ENCODE data around the gene CIBAR2.

CIBAR2 gene

GRCh38 chr16:85153046-85153445 lies 40.8 kb upstream of the CIBAR2 start:
- FAIRE-seq, result no peak
- TF ChIP-seq SPI1 (IDR thresholded peaks at IDR 0.05; ENCODE audit: low read depth, low read length), result no peak
- no peak for TF ChIP-seq PAX5 (IDR thresholded peaks at IDR 0.05; ENCODE audit: insufficient read depth, low read length, severe bottlenecking)
- TF ChIP-seq TAF1 (IDR thresholded peaks at IDR 0.05; ENCODE audit: low read depth, low read length), result no peak
- TF ChIP-seq POLR2A (IDR thresholded peaks at IDR 0.05; ENCODE audit: low read depth, low read length), result no peak
- TF ChIP-seq POU2F2 (IDR thresholded peaks at IDR 0.05; ENCODE audit: low read depth, low read length), result no peak
- DNase-seq (ENCODE audit: insufficient read length, low spot score), result no peak

- DNase-seq (ENCODE audit: insufficient read length, low spot score), result no peak
- TF ChIP-seq TAF1 (IDR thresholded peaks at IDR 0.05; ENCODE audit: low read depth, low read length) (no peak), POLR2AphosphoS5 (IDR thresholded peaks at IDR 0.05; ENCODE audit: low read depth, low read length) (no peak), SPI1 (IDR thresholded peaks at IDR 0.05; ENCODE audit: low read depth, low read length) (no peak), POLR2A (IDR thresholded peaks at IDR 0.05; ENCODE audit: low read depth, low read length) (no peak), POU2F2 (IDR thresholded peaks at IDR 0.05; ENCODE audit: low read depth, low read length) (no peak), PAX5 (IDR thresholded peaks at IDR 0.05; ENCODE audit: insufficient read depth, low read length, severe bottlenecking) (no peak)
- no peak for FAIRE-seq
Observed at GRCh38 chr16:85152414-85153030, 40.2 kb upstream of the CIBAR2 start.

GRCh38 chr16:85151603-85152413 lies 39.5 kb upstream of the CIBAR2 start:
- DNase-seq (ENCODE audit: insufficient read length, low spot score) (no peak), FAIRE-seq (no peak)

GRCh38 chr16:85151079-85151602 lies 38.9 kb upstream of the CIBAR2 start:
- TF ChIP-seq POLR2AphosphoS5 (IDR thresholded peaks at IDR 0.05; ENCODE audit: low read depth, low read length) (no peak), PAX5 (IDR thresholded peaks at IDR 0.05; ENCODE audit: insufficient read depth, low read length, severe bottlenecking) (no peak), POLR2A (IDR thresholded peaks at IDR 0.05; ENCODE audit: low read depth, low read length) (no peak)
- FAIRE-seq (no peak), DNase-seq (ENCODE audit: insufficient read length, low spot score) (no peak)

More at GRCh38 chr16:85151603-85152413, 39.5 kb upstream of the CIBAR2 start:
- TF ChIP-seq TAF1 (IDR thresholded peaks at IDR 0.05; ENCODE audit: low read depth, low read length) (no peak), POU2F2 (IDR thresholded peaks at IDR 0.05; ENCODE audit: low read depth, low read length) (no peak), POLR2A (IDR thresholded peaks at IDR 0.05; ENCODE audit: low read depth, low read length) (no peak), PAX5 (IDR thresholded peaks at IDR 0.05; ENCODE audit: insufficient read depth, low read length, severe bottlenecking) (no peak), SPI1 (IDR thresholded peaks at IDR 0.05; ENCODE audit: low read depth, low read length) (no peak), POLR2AphosphoS5 (IDR thresholded peaks at IDR 0.05; ENCODE audit: low read depth, low read length) (no peak)

- FAIRE-seq (no peak), DNase-seq (ENCODE audit: insufficient read length, low spot score) (no peak)
- no peak for TF ChIP-seq TAF1 (IDR thresholded peaks at IDR 0.05; ENCODE audit: low read depth, low read length)
- no peak for TF ChIP-seq SPI1 (IDR thresholded peaks at IDR 0.05; ENCODE audit: low read depth, low read length)
- no peak for TF ChIP-seq PAX5 (IDR thresholded peaks at IDR 0.05; ENCODE audit: insufficient read depth, low read length, severe bottlenecking)
- no peak for TF ChIP-seq POLR2AphosphoS5 (IDR thresholded peaks at IDR 0.05; ENCODE audit: low read depth, low read length)
- TF ChIP-seq POU2F2 (IDR thresholded peaks at IDR 0.05; ENCODE audit: low read depth, low read length), result no peak
- TF ChIP-seq POLR2A (IDR thresholded peaks at IDR 0.05; ENCODE audit: low read depth, low read length), result no peak
Observed at GRCh38 chr16:85150331-85150940, 38.2 kb upstream of the CIBAR2 start.

GRCh38 chr16:85149776-85150175 lies 37.5 kb upstream of the CIBAR2 start:
- TF ChIP-seq POLR2AphosphoS5 (IDR thresholded peaks at IDR 0.05; ENCODE audit: low read depth, low read length) (no peak), TAF1 (IDR thresholded peaks at IDR 0.05; ENCODE audit: low read depth, low read length) (no peak), SPI1 (IDR thresholded peaks at IDR 0.05; ENCODE audit: low read depth, low read length) (no peak), PAX5 (IDR thresholded peaks at IDR 0.05; ENCODE audit: insufficient read depth, low read length, severe bottlenecking) (no peak), POLR2A (IDR thresholded peaks at IDR 0.05; ENCODE audit: low read depth, low read length) (no peak), POU2F2 (IDR thresholded peaks at IDR 0.05; ENCODE audit: low read depth, low read length) (no peak)
- DNase-seq (ENCODE audit: insufficient read length, low spot score) (no peak), FAIRE-seq (no peak)

- no peak for TF ChIP-seq POU2F2 (IDR thresholded peaks at IDR 0.05; ENCODE audit: low read depth, low read length)
- TF ChIP-seq TAF1 (IDR thresholded peaks at IDR 0.05; ENCODE audit: low read depth, low read length), result no peak
- TF ChIP-seq PAX5 (IDR thresholded peaks at IDR 0.05; ENCODE audit: insufficient read depth, low read length, severe bottlenecking), result no peak
- TF ChIP-seq POLR2AphosphoS5 (IDR thresholded peaks at IDR 0.05; ENCODE audit: low read depth, low read length), result no peak
- TF ChIP-seq SPI1 (IDR thresholded peaks at IDR 0.05; ENCODE audit: low read depth, low read length), result no peak
- TF ChIP-seq POLR2A (IDR thresholded peaks at IDR 0.05; ENCODE audit: low read depth, low read length), result no peak
- FAIRE-seq (no peak), DNase-seq (ENCODE audit: insufficient read length, low spot score) (no peak)
Observed at GRCh38 chr16:85148931-85149330, 36.7 kb upstream of the CIBAR2 start.

- TF ChIP-seq SPI1 (IDR thresholded peaks at IDR 0.05; ENCODE audit: low read depth, low read length) (no peak), TAF1 (IDR thresholded peaks at IDR 0.05; ENCODE audit: low read depth, low read length) (no peak), POLR2AphosphoS5 (IDR thresholded peaks at IDR 0.05; ENCODE audit: low read depth, low read length) (no peak), PAX5 (IDR thresholded peaks at IDR 0.05; ENCODE audit: insufficient read depth, low read length, severe bottlenecking) (no peak), POU2F2 (IDR thresholded peaks at IDR 0.05; ENCODE audit: low read depth, low read length) (no peak), POLR2A (IDR thresholded peaks at IDR 0.05; ENCODE audit: low read depth, low read length) (no peak)
- no peak for DNase-seq (ENCODE audit: insufficient read length, low spot score)
- no peak for FAIRE-seq
Observed at GRCh38 chr16:85146922-85147651, 34.8 kb upstream of the CIBAR2 start.

- no peak for DNase-seq (ENCODE audit: insufficient read length, low spot score)
- FAIRE-seq, result no peak
- TF ChIP-seq POLR2AphosphoS5 (IDR thresholded peaks at IDR 0.05; ENCODE audit: low read depth, low read length) (no peak), PAX5 (IDR thresholded peaks at IDR 0.05; ENCODE audit: insufficient read depth, low read length, severe bottlenecking) (no peak), POLR2A (IDR thresholded peaks at IDR 0.05; ENCODE audit: low read depth, low read length) (no peak), TAF1 (IDR thresholded peaks at IDR 0.05; ENCODE audit: low read depth, low read length) (no peak), POU2F2 (IDR thresholded peaks at IDR 0.05; ENCODE audit: low read depth, low read length) (no peak), SPI1 (IDR thresholded peaks at IDR 0.05; ENCODE audit: low read depth, low read length) (no peak)
Observed at GRCh38 chr16:85146532-85146797, 34.2 kb upstream of the CIBAR2 start.
